ENCODE data around the gene CPNE7. TPM values are rescaled to one million over a fixed set of nuclear protein-coding genes. Genes with fewer than 3 reads are reported as not detected.

CPNE7 gene
- total RNA-seq, 1 donor from 2014 or later: 5.5 TPM

- no peak for DNase-seq (ENCODE audit: low spot score)
- Mint-ChIP-seq H3K27me3 (ENCODE audit: unreplicated experiment) (peaks cover 4% of the 10 kb centered on the region), H3K9me3 (ENCODE audit: unreplicated experiment) (no peaks in the 10 kb centered on the region), H3K4me1 (ENCODE audit: unreplicated experiment) (no peaks in the 10 kb centered on the region), H3K4me3 (ENCODE audit: unreplicated experiment) (no peak overlapping the region), H3K27ac (ENCODE audit: unreplicated experiment) (no peak overlapping the region), H3K36me3 (ENCODE audit: low read depth, unreplicated experiment) (no peaks in the 10 kb centered on the region)
- TF ChIP-seq CTCF (IDR thresholded peaks at IDR 0.05; ENCODE audit: unreplicated experiment): no peak
Observed at GRCh38 chr16:89581045-89581695, 5.6 kb downstream of the CPNE7 start.

- H3K9me3 Mint-ChIP-seq (ENCODE audit: unreplicated experiment): no peaks in the 10 kb centered on the region
- no peaks in the 10 kb centered on the region for H3K4me1 Mint-ChIP-seq (ENCODE audit: unreplicated experiment)
- no peak for DNase-seq (ENCODE audit: low spot score)
- no peak overlapping the region for H3K27ac Mint-ChIP-seq (ENCODE audit: unreplicated experiment)
- no peak overlapping the region for H3K4me3 Mint-ChIP-seq (ENCODE audit: unreplicated experiment)
- H3K27me3 Mint-ChIP-seq (ENCODE audit: unreplicated experiment): peaks cover 4% of the 10 kb centered on the region
- TF ChIP-seq CTCF (IDR thresholded peaks at IDR 0.05; ENCODE audit: unreplicated experiment): no peak
- no peaks in the 10 kb centered on the region for H3K36me3 Mint-ChIP-seq (ENCODE audit: low read depth, unreplicated experiment)
Observed at GRCh38 chr16:89581861-89582563, 6.5 kb downstream of the CPNE7 start.

GRCh38 chr16:89582614-89583196 lies 7.1 kb downstream of the CPNE7 start:
- no peaks in the 10 kb centered on the region for H3K9me3 Mint-ChIP-seq (ENCODE audit: unreplicated experiment)
- no peaks in the 10 kb centered on the region for H3K4me1 Mint-ChIP-seq (ENCODE audit: unreplicated experiment)
- no peak overlapping the region for H3K4me3 Mint-ChIP-seq (ENCODE audit: unreplicated experiment)
- H3K36me3 Mint-ChIP-seq (ENCODE audit: low read depth, unreplicated experiment): no peaks in the 10 kb centered on the region
- TF ChIP-seq CTCF (IDR thresholded peaks at IDR 0.05; ENCODE audit: unreplicated experiment): no peak
- no peak overlapping the region for H3K27ac Mint-ChIP-seq (ENCODE audit: unreplicated experiment)
- no peak for DNase-seq (ENCODE audit: low spot score)
- no peaks in the 10 kb centered on the region for H3K27me3 Mint-ChIP-seq (ENCODE audit: unreplicated experiment)

GRCh38 chr16:89583197-89583894 lies 7.8 kb downstream of the CPNE7 start:
- DNase-seq (ENCODE audit: low spot score): no peak
- Mint-ChIP-seq H3K4me1 (ENCODE audit: unreplicated experiment) (no peaks in the 10 kb centered on the region), H3K27ac (ENCODE audit: unreplicated experiment) (no peak overlapping the region), H3K36me3 (ENCODE audit: low read depth, unreplicated experiment) (no peaks in the 10 kb centered on the region), H3K4me3 (ENCODE audit: unreplicated experiment) (no peak overlapping the region), H3K9me3 (ENCODE audit: unreplicated experiment) (no peaks in the 10 kb centered on the region), H3K27me3 (ENCODE audit: unreplicated experiment) (no peaks in the 10 kb centered on the region)
- no peak for TF ChIP-seq CTCF (IDR thresholded peaks at IDR 0.05; ENCODE audit: unreplicated experiment)
